Right lobe of liver (tissue), 4 donors: Measurements from ENCODE around the gene ZBTB7B.

Source experiments
- POLR2A ChIP-seq: fragments of 450-650 bp; IDR thresholded peaks from one replicate; pipeline ENCODE4 v1.6.1; 2017; ENCODE audit warnings: antibody characterized with exemption, mild to moderate bottlenecking
- TF ChIP-seq, protein P1 (sequence below), 4 donors: fragments of 200-600 bp in 3 of 4; fragments of 450-650 bp in 1 of 4; IDR thresholded peaks; one replicate each; pipeline versions ENCODE4 v1.5.1 to v1.8.0; 2016 to 2022; ENCODE audit warnings: antibody characterized with exemption in 4 of 4, mild to moderate bottlenecking in 2 of 4
- donor health status: DM: no; HTN: no; CAD: no.
- donor health status: DM: no; HTN: no; CAD: no.
- donor health status: DM: no; HTN: yes; CAD: no.

DNA sequence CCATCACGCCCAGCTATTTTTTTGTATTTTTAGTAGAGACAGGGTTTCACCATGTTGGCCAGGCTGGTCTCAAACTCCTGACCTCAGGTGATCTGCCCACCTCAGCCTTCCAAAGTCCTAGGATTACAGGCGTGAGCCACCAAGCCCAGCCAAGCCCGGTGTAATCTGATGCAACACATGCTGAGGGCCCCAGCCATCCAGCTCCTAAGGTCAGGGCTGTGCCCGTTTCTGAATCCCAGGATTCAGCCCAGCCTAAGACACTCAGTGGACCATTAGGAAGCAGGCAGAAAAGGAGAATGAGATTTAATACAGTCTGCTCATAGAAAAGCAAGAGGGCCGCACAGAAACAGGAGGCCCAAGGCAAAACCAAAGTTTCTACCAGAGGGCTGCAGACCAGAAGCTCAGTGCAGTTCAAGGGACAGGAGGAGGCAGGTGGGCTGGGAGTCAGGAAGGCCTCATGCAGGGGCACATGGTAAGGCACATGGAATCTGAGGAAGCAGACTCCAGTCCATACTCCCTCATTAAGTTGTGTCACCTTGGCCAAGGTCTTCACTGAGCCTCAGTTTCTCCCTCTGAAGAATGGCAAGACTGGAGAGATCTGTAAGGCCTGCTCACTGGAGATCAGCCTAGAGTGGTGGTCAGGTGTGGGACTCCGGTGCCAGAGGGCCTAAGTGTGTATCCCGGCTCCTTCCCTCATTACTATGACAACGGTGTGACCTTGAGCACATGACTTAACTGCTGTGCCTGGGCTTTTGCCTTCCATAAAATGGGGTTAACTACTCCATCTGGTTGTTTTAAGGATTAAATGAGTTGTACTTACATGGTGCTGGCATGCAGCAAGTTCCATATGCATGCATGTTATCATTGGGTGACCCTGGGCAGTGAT lies 46.1 kb downstream of the ZBTB7B start:
- TF ChIP-seq, protein P1, sequence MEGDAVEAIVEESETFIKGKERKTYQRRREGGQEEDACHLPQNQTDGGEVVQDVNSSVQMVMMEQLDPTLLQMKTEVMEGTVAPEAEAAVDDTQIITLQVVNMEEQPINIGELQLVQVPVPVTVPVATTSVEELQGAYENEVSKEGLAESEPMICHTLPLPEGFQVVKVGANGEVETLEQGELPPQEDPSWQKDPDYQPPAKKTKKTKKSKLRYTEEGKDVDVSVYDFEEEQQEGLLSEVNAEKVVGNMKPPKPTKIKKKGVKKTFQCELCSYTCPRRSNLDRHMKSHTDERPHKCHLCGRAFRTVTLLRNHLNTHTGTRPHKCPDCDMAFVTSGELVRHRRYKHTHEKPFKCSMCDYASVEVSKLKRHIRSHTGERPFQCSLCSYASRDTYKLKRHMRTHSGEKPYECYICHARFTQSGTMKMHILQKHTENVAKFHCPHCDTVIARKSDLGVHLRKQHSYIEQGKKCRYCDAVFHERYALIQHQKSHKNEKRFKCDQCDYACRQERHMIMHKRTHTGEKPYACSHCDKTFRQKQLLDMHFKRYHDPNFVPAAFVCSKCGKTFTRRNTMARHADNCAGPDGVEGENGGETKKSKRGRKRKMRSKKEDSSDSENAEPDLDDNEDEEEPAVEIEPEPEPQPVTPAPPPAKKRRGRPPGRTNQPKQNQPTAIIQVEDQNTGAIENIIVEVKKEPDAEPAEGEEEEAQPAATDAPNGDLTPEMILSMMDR (IDR thresholded peaks at IDR 0.05): no peak
- TF ChIP-seq POLR2A: no peak
